ENCODE results near the gene KDELR1.

The KDELR1 gene

DNA sequence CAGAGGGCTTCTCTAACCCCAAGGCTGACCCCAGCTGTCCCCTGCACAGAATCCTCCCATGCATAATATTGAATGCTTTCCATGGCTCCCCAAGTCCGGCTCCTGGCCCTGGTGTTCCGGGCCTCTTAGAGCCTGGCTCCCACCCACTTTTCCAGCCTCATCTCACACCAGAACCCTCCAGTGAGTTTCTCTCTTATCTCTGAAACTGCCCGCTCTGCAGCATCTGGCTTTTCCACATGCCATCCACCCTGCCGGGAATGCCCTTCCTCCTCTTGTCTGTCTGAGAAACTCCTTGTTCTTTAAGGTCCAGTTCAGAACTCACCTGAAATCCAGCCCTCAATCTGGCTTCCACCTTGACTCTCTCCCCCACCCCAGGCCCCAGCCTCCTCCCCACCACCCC lies 20.4 kb downstream of the KDELR1 start:
- no peak for DNase-seq

DNA sequence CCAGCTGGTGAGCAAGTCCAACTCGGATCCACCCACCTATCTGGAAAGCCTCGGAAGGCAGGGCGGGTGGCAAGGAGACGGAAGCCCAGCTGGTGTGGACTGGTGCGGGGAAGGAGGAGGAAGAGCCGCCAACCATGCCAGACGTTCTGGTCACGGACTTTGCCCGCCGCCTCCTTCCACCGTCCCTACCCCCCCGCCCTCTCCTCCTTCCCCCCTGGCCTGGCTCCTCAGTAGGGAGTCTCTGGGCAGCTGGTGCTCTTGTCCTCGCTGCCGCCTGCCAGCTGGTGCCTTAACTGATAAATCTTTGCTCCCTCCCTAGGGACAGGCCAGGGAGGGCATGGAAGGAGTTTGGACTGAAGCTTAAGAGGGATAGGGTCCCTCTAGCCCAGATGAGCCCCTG lies 22.4 kb downstream of the KDELR1 start:
- no peak for DNase-seq

GRCh38 chr19:48367855-48368254 lies 23.5 kb downstream of the KDELR1 start:
- DNase-seq, result no peak

- DNase-seq, result no peak
Measured at GRCh38 chr19:48365602-48366001, 25.7 kb downstream of the KDELR1 start.

DNA sequence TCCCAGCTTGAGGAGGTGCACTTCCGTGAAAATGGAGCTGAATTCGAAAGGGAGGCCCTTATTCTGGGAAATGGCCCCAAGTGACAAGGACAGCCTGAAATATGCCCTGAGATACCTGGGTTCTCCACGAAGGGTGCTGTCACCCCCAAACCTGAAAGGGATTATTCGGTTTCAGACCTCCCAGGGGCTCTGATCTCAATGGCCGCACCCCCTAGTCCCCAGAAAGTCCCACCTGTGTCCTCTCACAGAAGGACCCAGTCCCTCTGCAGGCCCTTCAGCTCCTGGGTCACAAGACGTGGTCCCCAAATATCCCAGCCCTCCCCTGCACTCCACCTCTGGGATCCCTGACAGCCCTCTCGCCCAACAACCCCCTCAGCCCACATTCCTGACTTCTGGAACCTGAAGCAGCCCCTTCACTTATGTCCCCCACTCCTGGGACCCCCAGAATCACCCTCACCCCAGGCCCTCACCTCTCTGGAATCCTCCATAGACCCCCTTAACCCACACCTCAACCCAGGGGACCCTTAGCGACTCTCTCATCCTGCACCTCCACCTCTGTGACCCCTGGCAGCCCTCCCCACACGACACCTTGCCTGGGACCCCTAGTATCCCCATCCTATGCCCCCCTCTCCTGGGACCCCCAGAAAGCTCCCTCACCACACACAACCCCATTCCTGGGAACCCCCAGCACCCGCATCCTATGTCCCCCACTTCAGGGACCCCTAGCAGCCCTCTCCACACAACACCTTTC lies 26.6 kb downstream of the KDELR1 start:
- DNase-seq, result no peak

- DNase-seq, result peak; percentile 98
Measured at GRCh38 chr19:48363810-48364597, 27.3 kb downstream of the KDELR1 start, which contains the start of the genes SYNGR4 and TMEM143. TSS of gene SYNGR4 (plus strand) at chr19:48364367. CDS start at chr19:48365843, 1,476 bp downstream. TSS of gene TMEM143 (minus strand) at chr19:48363940. CDS start at chr19:48363920, 20 bp downstream.

DNA sequence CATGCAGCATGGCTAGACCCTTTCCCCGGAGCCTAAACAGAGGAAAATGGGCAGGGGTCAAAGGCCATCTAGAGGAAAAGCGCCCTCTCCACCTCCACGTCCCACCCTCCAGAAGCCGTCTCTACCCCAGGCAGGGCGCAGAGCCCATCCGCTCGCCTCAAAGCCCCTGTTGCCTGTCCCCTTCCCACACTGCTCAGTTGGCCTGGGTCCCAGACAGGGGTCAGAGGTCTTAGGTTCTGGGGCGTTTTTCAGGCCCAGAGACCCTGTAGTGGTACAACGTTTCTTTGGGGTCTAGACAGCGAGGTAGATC lies 27.9 kb downstream of the KDELR1 start:
- DNase-seq, result no peak

- DNase-seq, result peak; percentile 93
Measured at GRCh38 chr19:48362716-48363499, 28.4 kb downstream of the KDELR1 start.

DNA sequence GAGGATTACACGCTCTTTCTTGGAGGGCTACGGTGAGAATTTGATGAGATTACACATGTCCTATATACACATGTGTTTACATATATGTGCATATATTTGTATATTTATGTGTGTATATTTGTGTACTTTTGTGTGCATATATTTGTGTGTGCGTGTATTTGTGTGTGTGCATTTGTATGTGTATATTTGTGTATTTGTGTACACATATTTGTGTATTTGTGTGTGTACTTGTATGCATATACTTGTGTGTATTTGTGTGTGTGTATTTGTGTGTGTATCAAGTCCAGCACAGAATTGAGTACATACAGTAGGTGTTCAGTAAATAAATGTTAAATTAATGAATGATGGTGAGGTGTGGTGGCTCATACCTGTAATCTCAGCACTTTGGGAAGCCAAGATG lies 29.4 kb downstream of the KDELR1 start:
- no peak for DNase-seq

- DNase-seq, result no peak
Measured at GRCh38 chr19:48359123-48359522, 32.2 kb downstream of the KDELR1 start.

DNA sequence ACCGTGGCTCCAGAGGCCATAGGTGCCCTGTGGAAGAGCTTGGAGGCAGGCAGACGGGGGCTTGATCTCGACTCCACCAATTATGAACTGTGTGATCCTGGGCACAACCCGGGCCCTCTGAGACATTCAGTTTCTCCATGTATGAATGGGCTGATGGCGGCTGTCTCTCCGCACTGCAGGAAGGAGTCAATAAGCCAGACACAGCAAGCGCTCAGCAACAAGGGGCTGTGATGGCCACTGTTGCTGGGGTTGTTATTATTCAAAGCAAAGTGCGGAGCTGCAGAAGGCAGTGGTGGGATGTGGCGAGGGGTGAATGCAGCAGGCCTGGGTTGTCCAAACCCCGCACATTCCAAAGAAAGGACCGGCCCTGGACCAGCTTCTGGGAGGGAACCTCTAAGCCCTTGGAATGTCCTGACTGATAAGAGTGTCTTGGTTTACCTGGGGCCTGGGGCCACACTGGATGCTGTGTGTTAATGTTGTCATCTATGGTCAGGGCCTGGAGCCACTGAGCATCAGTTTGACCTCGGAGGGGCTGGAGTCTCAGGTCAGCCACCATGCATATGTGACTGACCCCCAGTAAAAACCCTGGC lies 35.9 kb downstream of the KDELR1 start:
- DNase-seq, result no peak

- DNase-seq, result no peak
Measured at GRCh38 chr19:48354332-48354992, 36.9 kb downstream of the KDELR1 start.

DNA sequence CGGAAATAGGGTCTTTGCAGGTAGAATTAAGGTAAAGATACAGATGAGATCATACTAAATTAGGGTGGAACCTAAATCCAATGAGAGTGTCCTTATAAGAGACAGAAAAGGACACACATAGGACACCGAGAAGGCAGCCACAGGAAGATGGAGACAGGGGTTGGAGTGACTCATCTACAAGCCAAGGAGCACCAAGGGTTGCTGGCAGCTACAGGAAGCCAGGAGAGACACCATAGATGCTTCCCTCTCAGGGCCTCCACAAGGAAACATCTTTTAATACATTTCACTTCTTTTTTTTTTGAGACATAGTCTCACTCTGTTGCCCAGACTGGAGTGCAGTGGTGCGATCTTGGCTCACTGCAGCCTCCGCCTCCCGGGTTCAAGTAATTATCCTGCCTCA lies 37.7 kb downstream of the KDELR1 start:
- no peak for DNase-seq

DNA sequence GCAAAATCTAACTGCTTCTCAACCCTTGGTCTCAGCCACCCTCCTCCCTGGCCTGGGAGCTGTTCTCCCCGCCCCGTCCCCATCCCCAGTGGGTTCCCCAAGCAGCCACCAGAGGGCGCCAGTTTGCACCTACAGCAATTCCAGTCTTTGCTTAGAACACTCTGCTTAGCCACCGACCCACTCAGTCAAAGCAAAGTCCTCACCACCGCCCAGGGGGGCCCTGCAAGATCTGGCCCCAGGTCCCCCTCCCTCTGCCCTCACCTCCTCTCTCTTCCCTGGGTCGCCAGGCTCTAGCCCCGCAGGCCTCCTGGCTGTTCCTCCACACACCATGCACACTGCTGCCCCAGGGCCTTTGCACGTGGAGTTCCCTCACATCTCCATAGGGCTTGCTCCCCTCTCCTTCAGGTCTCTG lies 40.0 kb downstream of the KDELR1 start:
- peak; percentile 92 for DNase-seq

- DNase-seq, result no peak
Measured at GRCh38 chr19:48350856-48351255, 40.5 kb downstream of the KDELR1 start.

GRCh38 chr19:48348737-48349136 lies 42.6 kb downstream of the KDELR1 start:
- DNase-seq, result no peak

- no peak for DNase-seq
Measured at GRCh38 chr19:48348045-48348444, 43.3 kb downstream of the KDELR1 start.

DNA sequence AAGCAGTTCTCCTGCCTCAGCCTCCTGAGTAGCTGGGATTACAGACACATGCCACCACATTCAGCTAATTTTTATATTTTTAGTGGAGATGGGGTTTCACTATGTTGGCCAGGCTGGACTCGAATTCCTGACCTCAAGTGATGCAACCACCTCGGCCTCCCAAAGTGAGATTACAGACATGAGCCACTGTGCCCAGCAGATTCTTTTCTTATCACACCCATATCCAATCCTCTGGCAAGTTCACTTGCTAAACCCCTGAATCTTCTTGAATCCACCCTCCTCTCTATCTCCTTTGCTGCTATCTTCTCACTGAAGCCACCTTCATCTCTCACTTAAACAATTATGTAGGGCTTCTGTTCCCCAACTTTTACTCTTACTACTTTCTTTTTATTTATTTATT lies 45.2 kb downstream of the KDELR1 start:
- no peak for DNase-seq

GRCh38 chr19:48344892-48345291 lies 46.5 kb downstream of the KDELR1 start:
- no peak for DNase-seq

GRCh38 chr19:48342841-48343540 lies 48.4 kb downstream of the KDELR1 start:
- no peak for DNase-seq

GRCh38 chr19:48342414-48342738 lies 49.0 kb downstream of the KDELR1 start:
- no peak for DNase-seq

Measured in activated CD4-positive, alpha-beta T cell treated with anti-CD3 and anti-CD28 coated beads for 48 hours (primary cell).